ENCODE results near the gene MAP4K5. TPM values are rescaled to one million over a fixed set of nuclear protein-coding genes. Genes with fewer than 3 reads are reported as not detected.

The MAP4K5 gene
- polyA plus RNA-seq, 1 donor (not counting 4 experiments of a cell fraction or from before 2014, with no cell fraction given) = 25.8 TPM

DNA sequence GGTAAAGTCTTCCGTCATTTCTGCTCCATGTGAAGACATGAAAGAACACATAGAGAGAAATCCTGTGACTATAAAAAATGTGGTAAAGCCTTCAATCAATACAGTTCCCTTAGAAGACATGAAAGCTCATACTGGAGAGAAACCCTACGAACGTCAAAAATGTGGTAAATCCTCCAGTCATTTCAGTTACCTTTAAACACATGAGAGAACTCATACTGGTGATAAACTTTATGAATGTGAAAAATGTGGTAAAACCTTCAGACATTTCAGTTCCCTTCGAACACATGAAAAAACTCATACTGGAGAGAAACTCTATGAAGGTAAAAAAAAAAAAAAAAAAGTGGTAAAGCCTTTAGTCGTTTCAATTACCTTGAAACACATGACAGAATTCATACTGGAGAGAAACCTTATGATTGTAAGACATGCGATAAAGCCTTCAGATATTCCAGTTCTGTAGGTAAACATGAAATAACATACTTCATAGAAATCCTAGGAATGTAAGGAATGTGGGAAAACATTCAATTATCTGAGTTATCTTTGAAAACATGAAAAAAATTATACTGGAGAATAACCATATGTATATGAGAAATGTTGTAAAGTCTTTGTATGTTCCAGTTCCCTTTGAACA, 60.4 kb downstream of the MAP4K5 start:
- Histone ChIP-seq H3K4me3 (ENCODE audit: control insufficient read depth in 2 of 3, extremely low read depth in 1 of 3, insufficient read depth in 2 of 3, low read depth in 1 of 3, low read length in 3 of 3) (no peak overlapping the region), H3K27me3 (ENCODE audit: control insufficient read depth, extremely low read depth, insufficient read depth, low read length) (no peaks in the 10 kb centered on the region), H3K4me2 (ENCODE audit: control insufficient read depth, extremely low read depth, insufficient read depth, low read depth, low read length) (no peak overlapping the region), H3K9me3 (ENCODE audit: control insufficient read depth, low read depth, low read length) (peaks cover 8% of the 10 kb centered on the region), H3K4me1 (ENCODE audit: control insufficient read depth, extremely low read depth, insufficient read depth, low read length) (no peaks in the 10 kb centered on the region), H3K9me1 (ENCODE audit: control insufficient read depth, extremely low read depth, insufficient read depth, low read length) (no peaks in the 10 kb centered on the region), H3K36me3 (ENCODE audit: control insufficient read depth in 2 of 2, extremely low read depth in 1 of 2, insufficient read depth in 2 of 2, low read length in 2 of 2) (peaks cover 11 to 19% of the 10 kb centered on the region in 2 experiments), H3K79me2 (ENCODE audit: control insufficient read depth, insufficient read depth, low read length) (no peaks in the 10 kb centered on the region), H4K20me1 (ENCODE audit: control insufficient read depth, extremely low read depth, insufficient read depth, low read length) (no peaks in the 10 kb centered on the region), H3K27ac (ENCODE audit: control insufficient read depth, insufficient read depth, low read length) (no peak overlapping the region), H2AFZ (ENCODE audit: control insufficient read depth, low read length) (no peak overlapping the region), H3K9ac (ENCODE audit: control insufficient read depth, extremely low read depth, insufficient read depth, low read length) (no peak overlapping the region)
- FAIRE-seq (no peak), DNase-seq (ENCODE audit: low read depth, low spot score) (no peak)
- dilution Hi-C loops (cut with MboI; ENCODE audit: extremely low pct_ligation_motif_present, low sequenced_read_pairs) = no loop called here
- TF ChIP-seq EZH2 (IDR thresholded peaks at IDR 0.05; ENCODE audit: low read length) (no peak), CTCF (optimal IDR thresholded peaks at IDR 0.05 in 1 of 3, IDR thresholded peaks at IDR 0.05 in 1 of 3, conservative IDR thresholded peaks at IDR 0.05 in 1 of 3; ENCODE audit: extremely low read depth in 1 of 3, insufficient read depth in 2 of 3, low read length in 3 of 3) (no peak)

DNA sequence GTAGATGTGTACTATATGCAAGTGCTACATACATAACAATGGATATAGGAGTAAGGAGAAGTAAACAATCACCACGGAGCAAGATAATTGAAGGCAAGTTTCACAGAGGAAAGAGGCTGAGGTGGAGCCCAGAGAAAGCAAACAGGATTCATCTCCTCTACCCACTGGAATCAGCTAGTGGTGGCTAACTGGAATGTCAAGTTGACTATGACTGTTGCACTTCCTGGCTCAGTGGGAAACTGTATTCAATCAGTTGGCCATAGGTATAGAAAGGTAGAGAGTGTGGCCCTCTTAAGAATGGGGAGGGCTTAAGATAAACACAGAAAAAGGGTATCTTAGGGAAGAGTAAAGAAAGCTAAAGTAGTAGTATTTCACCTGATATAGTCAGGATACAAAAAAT, 62.4 kb downstream of the MAP4K5 start:
- Histone ChIP-seq H4K20me1 (ENCODE audit: control insufficient read depth, extremely low read depth, insufficient read depth, low read length) (no peaks in the 10 kb centered on the region), H3K4me2 (ENCODE audit: control insufficient read depth, extremely low read depth, insufficient read depth, low read depth, low read length) (no peak overlapping the region), H3K9ac (ENCODE audit: control insufficient read depth, extremely low read depth, insufficient read depth, low read length) (no peak overlapping the region), H3K27ac (ENCODE audit: control insufficient read depth, insufficient read depth, low read length) (no peak overlapping the region), H3K4me3 (ENCODE audit: control insufficient read depth in 2 of 3, extremely low read depth in 1 of 3, insufficient read depth in 2 of 3, low read depth in 1 of 3, low read length in 3 of 3) (no peak overlapping the region), H3K9me1 (ENCODE audit: control insufficient read depth, extremely low read depth, insufficient read depth, low read length) (no peaks in the 10 kb centered on the region), H3K36me3 (ENCODE audit: control insufficient read depth in 2 of 2, extremely low read depth in 1 of 2, insufficient read depth in 2 of 2, low read length in 2 of 2) (peaks cover 10 to 21% of the 10 kb centered on the region in 2 experiments), H3K27me3 (ENCODE audit: control insufficient read depth, extremely low read depth, insufficient read depth, low read length) (no peaks in the 10 kb centered on the region), H3K9me3 (ENCODE audit: control insufficient read depth, low read depth, low read length) (peaks cover 6% of the 10 kb centered on the region), H2AFZ (ENCODE audit: control insufficient read depth, low read length) (no peak overlapping the region), H3K79me2 (ENCODE audit: control insufficient read depth, insufficient read depth, low read length) (no peaks in the 10 kb centered on the region), H3K4me1 (ENCODE audit: control insufficient read depth, extremely low read depth, insufficient read depth, low read length) (no peaks in the 10 kb centered on the region)
- DNase-seq (ENCODE audit: low read depth, low spot score) (no peak), FAIRE-seq (no peak)
- TF ChIP-seq EZH2 (IDR thresholded peaks at IDR 0.05; ENCODE audit: low read length) = no peak
- no peak for TF ChIP-seq CTCF (optimal IDR thresholded peaks at IDR 0.05 in 1 of 3, IDR thresholded peaks at IDR 0.05 in 1 of 3, conservative IDR thresholded peaks at IDR 0.05 in 1 of 3; ENCODE audit: extremely low read depth in 1 of 3, insufficient read depth in 2 of 3, low read length in 3 of 3)
- dilution Hi-C loops (cut with MboI; ENCODE audit: extremely low pct_ligation_motif_present, low sequenced_read_pairs) = no loop called here

Measured in keratinocyte (primary cell).